ENCODE data around the gene POC1A.

POC1A gene

DNA sequence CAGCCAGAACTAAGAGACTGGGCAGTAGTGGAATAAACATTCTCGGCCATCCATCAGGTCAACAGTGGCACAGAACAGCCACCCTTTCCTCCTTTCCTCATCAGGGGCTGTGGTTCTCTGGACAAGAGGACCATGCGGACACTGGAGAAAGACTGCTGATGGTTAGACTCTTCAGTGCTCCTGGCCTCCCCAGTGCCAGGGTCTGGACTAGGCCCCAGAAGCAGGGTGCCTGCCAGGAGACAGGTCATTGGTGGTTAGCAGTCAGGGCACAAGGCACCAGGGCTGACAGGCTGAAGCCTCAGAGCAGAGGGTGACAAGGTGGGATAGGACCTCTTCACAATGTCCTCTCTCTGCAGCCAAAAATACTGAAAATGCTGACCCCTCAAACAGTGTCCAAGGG lies 30.1 kb downstream of the POC1A start:
- TF ChIP-seq ARNT (IDR thresholded peaks at IDR 0.05), result no peak
- no peak for TF ChIP-seq LEF1 (IDR thresholded peaks at IDR 0.05; ENCODE audit: borderline replicate concordance)
- no peak for TF ChIP-seq FOXK2 (IDR thresholded peaks at IDR 0.05)
- no peak for TF ChIP-seq SUZ12 (IDR thresholded peaks at IDR 0.05)
- TF ChIP-seq TARDBP (IDR thresholded peaks at IDR 0.05), result no peak
- no peak for TF ChIP-seq PKNOX1 (IDR thresholded peaks at IDR 0.05)
- no peak for TF ChIP-seq FOXA1 (IDR thresholded peaks at IDR 0.05)
- no peak for TF ChIP-seq BHLHE40 (IDR thresholded peaks at IDR 0.05; ENCODE audit: borderline replicate concordance)
- no peak for TF ChIP-seq NFRKB (IDR thresholded peaks at IDR 0.05)
- TF ChIP-seq HDGF (IDR thresholded peaks at IDR 0.05; ENCODE audit: borderline replicate concordance), result no peak
- TF ChIP-seq L3MBTL2 (conservative IDR thresholded peaks at IDR 0.05), result no peak
- no peak for TF ChIP-seq ZNF384 (IDR thresholded peaks at IDR 0.05)
- no peak for DNase-seq (ENCODE audit: extremely low spot score)
- CTCF ChIA-PET, result interaction anchor here (0.7 to 3.3 kb wide), 4 partner anchors 15 to 123 kb away, joined by 3 to 20 read pairs (median 4); no protein-coding TSS in a partner anchor
- POLR2A ChIA-PET, result interaction anchor here (1.1 kb wide), 1 partner anchor 120 kb away, joined by 4 read pairs; no protein-coding TSS in a partner anchor

DNA sequence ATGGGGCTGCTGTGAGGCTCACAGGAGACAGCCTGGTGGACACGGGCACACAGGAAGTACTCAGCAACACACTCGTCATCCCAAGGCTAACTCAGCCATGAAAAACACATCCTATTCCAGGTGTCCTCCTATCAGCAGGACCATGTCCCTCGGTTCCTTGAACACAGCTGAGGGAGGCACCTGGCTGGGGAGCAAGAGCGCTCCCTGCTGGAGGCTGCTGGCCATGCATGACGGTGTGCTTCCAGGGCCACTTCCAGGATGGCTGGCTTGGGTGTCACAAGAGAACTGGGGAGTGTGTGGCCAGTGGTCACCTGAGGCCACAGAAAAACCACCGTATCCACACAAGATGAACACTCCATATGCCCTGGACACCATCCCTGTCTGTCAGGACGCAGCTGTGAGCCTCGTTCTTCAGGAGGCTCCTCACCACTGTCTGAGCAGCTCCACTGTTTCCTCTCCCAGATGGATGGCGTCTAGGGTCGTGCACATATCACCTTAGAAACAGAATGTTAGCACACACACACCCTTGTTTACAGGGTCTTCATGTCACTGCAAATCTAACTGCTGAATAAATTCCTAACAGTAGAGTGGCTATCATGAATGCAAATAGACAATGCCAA lies 31.0 kb downstream of the POC1A start:
- ChIA-PET POLR2A (interaction anchor here (0.7 to 1.1 kb wide), 3 partner anchors 70 to 150 kb away, joined by 3 to 4 read pairs (median 4); partner anchors contain the start of gene ABHD14B), CTCF (interaction anchor here (0.7 to 3.3 kb wide), 6 partner anchors 16 to 122 kb away, joined by 3 to 20 read pairs (median 4); no protein-coding TSS in a partner anchor)
- DNase-seq (ENCODE audit: extremely low spot score), result peak; percentile 86

DNA sequence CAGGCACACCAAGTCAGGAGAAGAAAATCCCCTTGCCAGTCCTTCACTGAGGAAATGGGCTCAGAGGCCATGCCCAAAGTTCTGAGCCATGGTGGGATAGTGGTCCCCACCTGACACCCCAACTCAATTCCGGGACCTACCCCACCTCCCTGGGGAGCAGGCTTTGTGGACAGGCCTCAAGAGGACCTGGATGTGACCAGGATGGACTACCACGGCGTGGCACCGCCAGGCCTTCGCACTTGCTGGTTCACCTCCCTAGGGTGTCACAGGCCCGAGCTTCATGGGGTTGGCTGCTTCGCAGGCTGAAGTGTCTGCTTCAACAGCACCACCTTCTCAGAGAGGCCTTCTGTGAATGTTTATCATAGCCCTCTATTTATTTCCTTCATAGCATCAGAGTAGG lies 31.7 kb downstream of the POC1A start:
- DNase-seq (ENCODE audit: extremely low spot score), result no peak
- no peak for TF ChIP-seq ARNT (IDR thresholded peaks at IDR 0.05)
- TF ChIP-seq FOXM1 (IDR thresholded peaks at IDR 0.05; ENCODE audit: borderline replicate concordance), result no peak
- no peak for TF ChIP-seq ELF4 (IDR thresholded peaks at IDR 0.05)
- no peak for TF ChIP-seq PKNOX1 (IDR thresholded peaks at IDR 0.05)
- TF ChIP-seq FOXA1 (IDR thresholded peaks at IDR 0.05), result no peak
- no peak for TF ChIP-seq TARDBP (IDR thresholded peaks at IDR 0.05)
- no peak for TF ChIP-seq CTBP1 (IDR thresholded peaks at IDR 0.05; ENCODE audit: borderline replicate concordance)
- no peak for TF ChIP-seq SUZ12 (IDR thresholded peaks at IDR 0.05)
- no peak for TF ChIP-seq BHLHE40 (IDR thresholded peaks at IDR 0.05; ENCODE audit: borderline replicate concordance)
- ChIA-PET CTCF (interaction anchor here (1.4 to 3.3 kb wide), 2 partner anchors 65 to 118 kb away, joined by 3 to 20 read pairs; no protein-coding TSS in a partner anchor), POLR2A (interaction anchor here (0.7 to 0.9 kb wide), 2 partner anchors 36 to 69 kb away, joined by 3 to 4 read pairs; no protein-coding TSS in a partner anchor)

More for the DNA sequence above, 31.0 kb downstream of the POC1A start:
- TF ChIP-seq HDGF (IDR thresholded peaks at IDR 0.05; ENCODE audit: borderline replicate concordance), result peak; percentile 51; the same call in 1 of the 2 replicates
- no peak for TF ChIP-seq ELF4 (IDR thresholded peaks at IDR 0.05)
- no peak for TF ChIP-seq FOXM1 (IDR thresholded peaks at IDR 0.05; ENCODE audit: borderline replicate concordance)
- TF ChIP-seq NFRKB (IDR thresholded peaks at IDR 0.05), result no peak
- TF ChIP-seq SUZ12 (IDR thresholded peaks at IDR 0.05), result no peak
- no peak for TF ChIP-seq L3MBTL2 (conservative IDR thresholded peaks at IDR 0.05)

DNA sequence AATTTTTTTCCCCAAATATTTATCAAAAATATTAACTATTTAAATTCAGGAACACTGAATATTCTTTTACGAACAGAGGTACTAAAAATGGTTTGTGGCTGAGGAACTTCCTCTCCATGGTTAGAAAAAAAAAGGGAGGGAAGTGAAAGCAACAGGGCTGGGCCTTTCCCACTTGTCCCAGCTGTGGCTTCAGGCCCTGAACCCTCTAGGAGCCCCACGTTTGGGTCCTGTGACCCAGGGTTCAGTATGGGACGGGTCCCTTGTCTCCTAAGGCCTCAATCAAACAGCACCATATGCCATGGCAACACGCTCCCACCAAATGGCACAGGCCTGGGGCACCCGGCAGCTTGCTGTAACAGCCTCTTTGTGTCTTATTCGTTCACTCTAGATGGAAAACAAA lies 32.4 kb downstream of the POC1A start:
- TF ChIP-seq FOXK2 (IDR thresholded peaks at IDR 0.05) (no peak), ELF4 (IDR thresholded peaks at IDR 0.05) (no peak), ZNF384 (IDR thresholded peaks at IDR 0.05) (no peak), CTBP1 (IDR thresholded peaks at IDR 0.05; ENCODE audit: borderline replicate concordance) (no peak), LEF1 (IDR thresholded peaks at IDR 0.05; ENCODE audit: borderline replicate concordance) (no peak), HDGF (IDR thresholded peaks at IDR 0.05; ENCODE audit: borderline replicate concordance) (no peak), NFRKB (IDR thresholded peaks at IDR 0.05) (no peak), FOXA1 (IDR thresholded peaks at IDR 0.05) (no peak), L3MBTL2 (conservative IDR thresholded peaks at IDR 0.05) (no peak), SP1 (IDR thresholded peaks at IDR 0.05) (no peak), SUZ12 (IDR thresholded peaks at IDR 0.05) (no peak), FOXM1 (IDR thresholded peaks at IDR 0.05; ENCODE audit: borderline replicate concordance) (no peak)
- no peak for DNase-seq (ENCODE audit: extremely low spot score)
- ChIA-PET POLR2A (interaction anchor here (0.7 kb wide), 1 partner anchor 36 kb away, joined by 3 read pairs; no protein-coding TSS in a partner anchor), CTCF (interaction anchor here (3.3 kb wide), 1 partner anchor 117 kb away, joined by 20 read pairs; no protein-coding TSS in a partner anchor)

DNA sequence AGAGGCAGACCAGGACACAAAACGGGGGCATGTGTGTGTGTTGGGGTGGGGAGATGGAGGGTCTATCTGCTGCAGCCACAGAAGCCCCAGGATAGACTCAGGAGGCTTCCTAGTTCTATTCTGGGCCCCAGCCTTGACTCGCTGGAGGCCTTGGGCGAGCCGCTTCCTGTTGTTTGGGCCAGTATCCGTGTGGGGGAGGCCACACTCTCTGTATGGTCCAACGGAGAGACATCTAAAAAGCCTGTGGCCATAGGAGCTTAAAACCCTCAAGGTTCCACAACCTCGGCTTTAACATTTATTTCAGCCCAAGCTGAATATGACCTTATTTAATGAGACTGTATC lies 32.8 kb downstream of the POC1A start:
- DNase-seq (ENCODE audit: extremely low spot score), result no peak
- ChIA-PET POLR2A (no interaction called here), CTCF (interaction anchor here (3.3 kb wide), 1 partner anchor 117 kb away, joined by 20 read pairs; no protein-coding TSS in a partner anchor)
- TF ChIP-seq ELF4 (IDR thresholded peaks at IDR 0.05) (no peak), PKNOX1 (IDR thresholded peaks at IDR 0.05) (no peak), L3MBTL2 (conservative IDR thresholded peaks at IDR 0.05) (no peak), NFRKB (IDR thresholded peaks at IDR 0.05) (no peak), FOXA1 (IDR thresholded peaks at IDR 0.05) (no peak), FOXK2 (IDR thresholded peaks at IDR 0.05) (no peak), LEF1 (IDR thresholded peaks at IDR 0.05; ENCODE audit: borderline replicate concordance) (no peak)

Measured in HEK293T (cell line).